IMR-90 (cell line): ENCODE data around the gene CLMP. TPM values are rescaled to one million over a fixed set of nuclear protein-coding genes. Genes with fewer than 3 reads are reported as not detected.

ENCODE experiments used
- ATAC-seq: fragments of 200-7000 bp; cut with Tn5 transposase; 2 replicates; pipeline ENCODE4 v1.9.1; 2020; ENCODE audit warnings: low read depth, mild to moderate bottlenecking, moderate library complexity
- BruUV-seq: library from RNA; stranded (reverse); fragments of 400-500 nt; replicated peaks from 2 replicates; lab custom pipeline; 2021; lab: Mats Ljungman, UMichigan
- CTCF ChIA-PET: fragments of 300-600 bp; formaldehyde crosslinking; extraction: SDS; loops from one replicate; lab custom pipeline; 2021; ENCODE audit warnings: antibody characterized with exemption; lab: Yijun Ruan, JAX
- POLR2A ChIA-PET: fragments of 300-600 bp; sonication (Branson Sonifier 250); formaldehyde crosslinking; loops from one replicate; lab custom pipeline; 2022; ENCODE audit warnings: antibody characterized with exemption; ENCODE audit not compliant: unreplicated experiment; lab: Charles Lee
- DNase-seq: peaks from one replicate; pipeline ENCODE4 v3.0.0; 2013
- H2AFZ ChIP-seq: replicated peaks from 2 replicates; pipeline ENCODE3; 2013; ENCODE audit warnings: low read length, mild to moderate bottlenecking; ENCODE audit not compliant: poor library complexity
- H2AK5ac ChIP-seq: 2 replicates; pipeline ENCODE4 v1.6.1; 2013; ENCODE audit warnings: low read depth, low read length, inconsistent platforms
- H2AK9ac ChIP-seq: replicated peaks from 2 replicates; pipeline ENCODE3; 2013; ENCODE audit warnings: mild to moderate bottlenecking, low read depth, low read length, moderate library complexity; ENCODE audit not compliant: poor library complexity
- H2BK120ac ChIP-seq: 2 replicates; pipeline ENCODE4 v1.6.1; 2013; ENCODE audit warnings: low read depth, low read length, inconsistent platforms
- H2BK15ac ChIP-seq: 3 replicates; pipeline ENCODE4 v1.6.1; 2013; ENCODE audit warnings: low read depth, low read length, inconsistent platforms
- H2BK20ac ChIP-seq: 2 replicates; pipeline ENCODE4 v1.6.1; 2013; ENCODE audit warnings: low read depth, mild to moderate bottlenecking, inconsistent platforms, low read length, moderate library complexity
- H2BK5ac ChIP-seq: 2 replicates; pipeline ENCODE4 v1.6.1; 2013; ENCODE audit warnings: mild to moderate bottlenecking, low read depth, low read length, inconsistent platforms; ENCODE audit not compliant: poor library complexity, severe bottlenecking
- H3K14ac ChIP-seq: replicated peaks from 2 replicates; pipeline ENCODE4 v1.6.1; 2013; ENCODE audit warnings: low read depth, low read length, inconsistent platforms
- H3K18ac ChIP-seq: 2 replicates; pipeline ENCODE4 v1.6.1; 2013; ENCODE audit warnings: low read depth, low read length, control low read depth
- H3K23ac ChIP-seq: 2 replicates; pipeline ENCODE4 v1.6.1; 2013; ENCODE audit warnings: low read depth, low read length, inconsistent platforms
- H3K27ac ChIP-seq: 2 replicates; pipeline ENCODE4 v1.5.1; 2013; ENCODE audit warnings: mild to moderate bottlenecking, control low read depth, low read length; ENCODE audit not compliant: insufficient read depth
- H3K27me3 ChIP-seq: 2 replicates; pipeline ENCODE4 v1.6.1; 2013; ENCODE audit warnings: low read length; ENCODE audit not compliant: control insufficient read depth, insufficient read depth
- H3K36me3 ChIP-seq: 2 replicates; pipeline ENCODE4 v1.6.1; 2013; ENCODE audit warnings: low read length, mixed read lengths; ENCODE audit not compliant: control insufficient read depth, insufficient read depth
- H3K4ac ChIP-seq: 2 replicates; pipeline ENCODE4 v1.6.1; 2013; ENCODE audit warnings: low read depth, low read length, inconsistent platforms
- H3K4me1 ChIP-seq: 2 replicates; pipeline ENCODE4 v1.6.1; 2013; ENCODE audit warnings: low read length, mixed read lengths; ENCODE audit not compliant: control insufficient read depth, insufficient read depth
- H3K4me2 ChIP-seq: 2 replicates; pipeline ENCODE4 v1.6.1; 2013; ENCODE audit warnings: low read depth, mild to moderate bottlenecking, control low read depth, low read length, moderate library complexity
- H3K4me3 ChIP-seq: 2 replicates; pipeline ENCODE4 v1.5.1; 2013; ENCODE audit warnings: low read depth, mild to moderate bottlenecking, control low read depth, low read length, moderate library complexity; ENCODE audit not compliant: insufficient read depth
- H3K56ac ChIP-seq: 2 replicates; pipeline ENCODE4 v1.6.1; 2013; ENCODE audit warnings: low read length, inconsistent platforms; ENCODE audit not compliant: insufficient read depth; ENCODE audit errors: extremely low read depth
- H3K79me1 ChIP-seq, 2 experiments: 2 replicates each; pipeline ENCODE4 v1.6.1; 2013; ENCODE audit warnings: low read length in 2 of 2, inconsistent platforms in 1 of 2, low read depth in 1 of 2
- H3K9ac ChIP-seq: 2 replicates; pipeline ENCODE4 v1.6.1; 2013; ENCODE audit warnings: low read depth, low read length, control low read depth
- H3K9me1 ChIP-seq: 2 replicates; pipeline ENCODE4 v1.6.1; 2013; ENCODE audit warnings: low read length, inconsistent platforms; ENCODE audit not compliant: insufficient read depth
- H3K9me3 ChIP-seq: 2 replicates; pipeline ENCODE4 v1.6.1; 2013; ENCODE audit warnings: low read length; ENCODE audit not compliant: control insufficient read depth, insufficient read depth
- H4K20me1 ChIP-seq: 2 replicates; pipeline ENCODE4 v1.6.1; 2013; ENCODE audit warnings: low read length, inconsistent platforms; ENCODE audit not compliant: insufficient read depth
- H4K5ac ChIP-seq: 2 replicates; pipeline ENCODE4 v1.6.1; 2013; ENCODE audit warnings: mild to moderate bottlenecking, low read depth, low read length, control low read depth
- H4K8ac ChIP-seq, 2 experiments: 2 replicates each; pipeline ENCODE4 v1.6.1; 2013; ENCODE audit warnings: low read depth in 2 of 2, low read length in 2 of 2, control low read depth in 1 of 2, inconsistent platforms in 1 of 2
- H4K91ac ChIP-seq: 2 replicates; pipeline ENCODE4 v1.6.1; 2013; ENCODE audit warnings: low read depth, low read length, inconsistent platforms; ENCODE audit not compliant: insufficient read depth
- CEBPB ChIP-seq: IDR thresholded peaks from 2 replicates; pipeline ENCODE4 v1.6.1; 2012; ENCODE audit warnings: low read depth, low read length, improper control_type of control experiment
- FOS ChIP-seq: fragments of 150-350 bp; IDR thresholded peaks from 2 replicates; pipeline ENCODE4 v1.6.1; 2016; ENCODE audit warnings: low read depth, low read length
- RAD21 ChIP-seq: IDR thresholded peaks from 2 replicates; pipeline ENCODE4 v1.6.1; 2012; ENCODE audit warnings: low read length, improper control_type of control experiment
- SMC3 ChIP-seq: fragments of 150-350 bp; IDR thresholded peaks from 2 replicates; pipeline ENCODE4 v1.6.1; 2016; ENCODE audit warnings: low read depth, mild to moderate bottlenecking, antibody characterized with exemption, low read length, moderate library complexity
- WGBS, 2 experiments: methylation state at CpG; one replicate each; pipeline versions ENCODE4 v1.1.5 to v1.1.7; 2013; ENCODE audit warnings: missing lambda C conversion rate in 2 of 2; ENCODE audit not compliant: insufficient read length in 1 of 2; ENCODE audit errors: extremely low coverage in 2 of 2; 5-methylcytosine and 5-hydroxymethylcytosine counted together
- dilution Hi-C: fragments of 300-500 bp; cut with HindIII; formaldehyde crosslinking; loops from one replicate; pipeline ENCODE4 v1.14.3; 2018; ENCODE audit warnings: low sequenced_read_pairs; ENCODE audit not compliant: unreplicated experiment
- in situ Hi-C: fragments of 300-500 bp; cut with MboI; formaldehyde crosslinking; loops from 3 replicates; pipeline ENCODE4 v1.14.3; 2019; ENCODE audit warnings: low sequenced_read_pairs, inconsistent platforms, mixed read lengths
- intact Hi-C: fragments of 100-400 bp; cut with micrococcal nuclease; formaldehyde crosslinking; loops from 2 replicates; pipeline ENCODE4 v1.10.0; 2022
- polyA plus RNA-seq, 3 experiments: library from polyadenylated mRNA; depleted of rRNA; stranded (reverse); fragments of >200 nt; gene quantifications; 2 replicates each; pipeline ENCODE4 v1.2.3, GENCODE V29; 2012; ENCODE audit warnings: low replicate concordance in 1 of 3
- total RNA-seq: library from RNA; depleted of rRNA; stranded (reverse); fragments of >200 nt; gene quantifications from 2 replicates; pipeline ENCODE4 v1.2.3, GENCODE V29; 2012
- TF ChIP-seq, protein P1 (sequence below): fragments of 150-350 bp; IDR thresholded peaks from 2 replicates; pipeline ENCODE4 v1.6.1; 2017; ENCODE audit warnings: mild to moderate bottlenecking, antibody characterized with exemption, low read length, low read depth

CLMP gene
- total and polyA plus RNA-seq, 2 of the 4 experiments (the other 2 are of a cell fraction): 54.7 to 95.7 TPM

DNA sequence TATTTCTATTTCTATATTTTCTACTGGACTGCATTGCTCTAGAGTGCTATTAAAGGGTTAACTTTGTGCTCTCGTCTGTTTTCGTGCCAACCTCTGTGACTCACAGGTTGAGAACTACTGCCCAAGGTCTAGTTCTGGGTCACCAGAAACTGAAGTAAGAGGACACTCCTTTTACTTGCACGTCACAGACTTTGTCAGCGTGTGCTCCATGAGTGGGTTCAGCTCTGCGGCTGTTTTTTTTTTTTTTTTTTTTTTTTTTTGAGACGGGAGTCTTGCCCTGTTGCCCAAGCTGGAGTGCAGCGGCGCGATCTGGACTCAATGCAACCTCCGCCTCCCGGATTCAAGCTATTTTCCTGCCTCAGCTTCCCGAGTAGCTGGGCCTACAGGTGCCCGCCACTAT is 49.8 kb downstream of the CLMP start:
- Histone ChIP-seq H4K8ac (peak overlapping the region in 1 of 2 experiments; percentile 32; a peak in 1 of 4 replicates), H4K91ac (peak overlapping the region; percentile 58; the same call in 1 of the 2 replicates), H3K23ac (no peak overlapping the region), H4K5ac (no peak overlapping the region), H3K4me2 (no peak overlapping the region), H2BK15ac (no peak overlapping the region), H2AK5ac (0 out of 2 replicates have a peak overlapping the region, but pooled peaks have one; percentile 48), H3K56ac (no peak overlapping the region), H3K27me3 (no peaks in the 10 kb centered on the region), H3K18ac (no peak overlapping the region), H3K4ac (no peak overlapping the region), H2BK20ac (no peak overlapping the region), H3K79me1 (peaks cover 39 to 85% of the 10 kb centered on the region in 2 experiments), H3K27ac (peak overlapping the region; percentile 42), H2BK120ac (no peak overlapping the region; the same call in 1 of the 2 replicates), H4K20me1 (peaks cover 20% of the 10 kb centered on the region), H3K9ac (no peak overlapping the region), H3K36me3 (peaks cover 51% of the 10 kb centered on the region), H2AFZ (no peak overlapping the region), H3K14ac (peak overlapping the region; percentile 34; the same call in 1 of the 2 replicates), H3K9me1 (peaks cover 47% of the 10 kb centered on the region), H2BK5ac (peak overlapping the region; percentile 77), H2AK9ac (no peak overlapping the region), H3K4me3 (no peak overlapping the region), H3K9me3 (no peaks in the 10 kb centered on the region), H3K4me1 (peaks cover 14% of the 10 kb centered on the region)
- dilution Hi-C loops: no loop called here
- intact Hi-C loops: no loop called here
- in situ Hi-C loops: no loop called here
- ATAC-seq: peak; percentile 76
- BruUV-seq: no TSS peak
- DNase-seq: peak; percentile 87
- ChIA-PET POLR2A (no interaction called here), CTCF (interaction anchor here (1.4 kb wide), 1 partner anchor 102 kb away, joined by 5 read pairs; no protein-coding TSS in a partner anchor)
- 73% methylated on average over 3 of the region's 13 CpGs; no CpG with 5 or more reads in 1 of the 2 experiments for WGBS, 2 experiments
- TF ChIP-seq FOS (peak; percentile 61), SMC3 (peak; percentile 13; the same call in 1 of the 2 replicates), CEBPB (peak; percentile 36), RAD21 (no peak; the same call in 1 of the 2 replicates)
- TF ChIP-seq, protein P1, sequence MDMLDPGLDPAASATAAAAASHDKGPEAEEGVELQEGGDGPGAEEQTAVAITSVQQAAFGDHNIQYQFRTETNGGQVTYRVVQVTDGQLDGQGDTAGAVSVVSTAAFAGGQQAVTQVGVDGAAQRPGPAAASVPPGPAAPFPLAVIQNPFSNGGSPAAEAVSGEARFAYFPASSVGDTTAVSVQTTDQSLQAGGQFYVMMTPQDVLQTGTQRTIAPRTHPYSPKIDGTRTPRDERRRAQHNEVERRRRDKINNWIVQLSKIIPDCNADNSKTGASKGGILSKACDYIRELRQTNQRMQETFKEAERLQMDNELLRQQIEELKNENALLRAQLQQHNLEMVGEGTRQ: no peak
